ENCODE measurements around the gene INPP5A. TPM values are rescaled to one million over a fixed set of nuclear protein-coding genes. Genes with fewer than 3 reads are reported as not detected.

The INPP5A gene
- total RNA-seq, 1 experiment from 2014 or later = 22.6 TPM

DNA sequence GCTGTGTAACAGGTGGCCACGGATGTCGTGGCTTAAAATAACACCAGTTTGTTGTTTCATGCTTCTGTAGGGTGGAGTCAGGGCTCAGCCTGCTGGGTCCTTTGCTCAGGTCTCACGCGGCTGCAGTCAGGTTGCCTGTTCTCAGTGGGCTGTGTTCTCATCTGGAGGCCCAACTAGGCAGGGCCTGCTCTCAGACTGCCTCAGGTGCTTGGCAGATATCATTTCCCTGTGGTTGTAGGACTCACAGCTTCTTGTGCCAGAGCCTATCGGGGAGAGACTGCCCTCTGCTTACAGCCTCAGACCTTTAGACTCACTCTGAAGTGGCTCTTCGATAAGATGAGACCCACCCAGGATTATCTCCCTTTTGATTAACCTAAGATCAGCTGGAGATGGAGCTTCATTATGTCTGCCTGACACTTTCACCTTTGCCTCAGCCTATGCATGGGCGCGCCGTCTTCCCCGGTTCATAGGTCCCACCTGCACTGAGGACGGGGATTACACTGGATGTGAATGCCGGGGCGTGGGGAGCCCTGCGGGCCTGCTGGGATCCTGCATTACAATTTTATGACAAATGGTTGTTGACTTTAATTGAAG, 55.3 kb downstream of the INPP5A start:
- ATAC-seq = no peak
- no peaks in the 10 kb centered on the region for H4K20me1 ChIP-seq (ENCODE audit: low read length)
- H3K9ac ChIP-seq (ENCODE audit: low read length) = no peak overlapping the region
- peaks cover 39% of the 10 kb centered on the region for H3K4me1 ChIP-seq (ENCODE audit: insufficient read depth, low read length)
- H3K27me3 ChIP-seq (ENCODE audit: low read length) = no peaks in the 10 kb centered on the region
- TF ChIP-seq EZH2phosphoT487 (IDR thresholded peaks at IDR 0.05; ENCODE audit: borderline replicate concordance, low read length) (no peak), EZH2 (IDR thresholded peaks at IDR 0.05; ENCODE audit: low read length, unreplicated experiment) (no peak)
- TF ChIP-seq, protein P1, sequence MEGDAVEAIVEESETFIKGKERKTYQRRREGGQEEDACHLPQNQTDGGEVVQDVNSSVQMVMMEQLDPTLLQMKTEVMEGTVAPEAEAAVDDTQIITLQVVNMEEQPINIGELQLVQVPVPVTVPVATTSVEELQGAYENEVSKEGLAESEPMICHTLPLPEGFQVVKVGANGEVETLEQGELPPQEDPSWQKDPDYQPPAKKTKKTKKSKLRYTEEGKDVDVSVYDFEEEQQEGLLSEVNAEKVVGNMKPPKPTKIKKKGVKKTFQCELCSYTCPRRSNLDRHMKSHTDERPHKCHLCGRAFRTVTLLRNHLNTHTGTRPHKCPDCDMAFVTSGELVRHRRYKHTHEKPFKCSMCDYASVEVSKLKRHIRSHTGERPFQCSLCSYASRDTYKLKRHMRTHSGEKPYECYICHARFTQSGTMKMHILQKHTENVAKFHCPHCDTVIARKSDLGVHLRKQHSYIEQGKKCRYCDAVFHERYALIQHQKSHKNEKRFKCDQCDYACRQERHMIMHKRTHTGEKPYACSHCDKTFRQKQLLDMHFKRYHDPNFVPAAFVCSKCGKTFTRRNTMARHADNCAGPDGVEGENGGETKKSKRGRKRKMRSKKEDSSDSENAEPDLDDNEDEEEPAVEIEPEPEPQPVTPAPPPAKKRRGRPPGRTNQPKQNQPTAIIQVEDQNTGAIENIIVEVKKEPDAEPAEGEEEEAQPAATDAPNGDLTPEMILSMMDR (conservative IDR thresholded peaks at IDR 0.05; ENCODE audit: low read depth, low read length) = no peak
- intact Hi-C loops (cut with micrococcal nuclease) = no loop called here
- ChIA-PET CTCF (no interaction called here), POLR2A (ENCODE audit: unreplicated experiment) (no interaction called here)
- BruUV-seq (replicated peaks) = no TSS peak
- peaks cover 88% of the 10 kb centered on the region for H3K79me2 ChIP-seq (ENCODE audit: low read length)
- H3K27ac ChIP-seq (ENCODE audit: low read length) = no peak overlapping the region
- no peaks in the 10 kb centered on the region for H3F3A ChIP-seq (ENCODE audit: low read length, unreplicated experiment)
- H2AFZ ChIP-seq (ENCODE audit: low read length) = no peak overlapping the region
- H3K4me3 ChIP-seq (ENCODE audit: low read length) = no peak overlapping the region
- H3K9me2 ChIP-seq (replicated peaks; ENCODE audit: low read length) = no peaks in the 10 kb centered on the region
- H3K4me2 ChIP-seq (ENCODE audit: low read length) = no peak overlapping the region
- no peaks in the 10 kb centered on the region for H3K9me3 ChIP-seq (ENCODE audit: low read length)
- no peaks in the 10 kb centered on the region for H3K36me3 ChIP-seq (ENCODE audit: low read depth, low read length)
- no peak for DNase-seq

DNA sequence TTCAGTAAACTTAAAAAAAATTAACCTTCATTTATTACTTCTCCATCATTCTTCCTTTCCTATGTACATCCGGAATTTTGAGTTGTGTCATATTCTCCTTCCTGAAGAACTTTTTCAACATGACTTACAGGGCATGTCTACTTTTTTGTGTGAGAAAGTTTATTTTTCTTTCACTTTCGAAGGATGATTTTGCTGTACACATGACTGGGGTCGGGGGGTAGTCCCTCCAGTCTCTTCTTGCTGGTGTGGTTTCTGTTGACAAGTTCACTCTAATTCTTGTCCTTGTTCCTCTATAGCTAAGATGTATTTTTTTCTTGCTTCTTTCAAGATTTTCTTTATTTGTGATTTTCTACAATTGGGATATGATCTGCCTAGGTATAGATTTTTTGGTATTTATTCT, 55.8 kb downstream of the INPP5A start:
- no TSS peak for BruUV-seq (replicated peaks)
- CTCF ChIA-PET = no interaction called here
- Histone ChIP-seq H4K20me1 (ENCODE audit: low read length) (no peaks in the 10 kb centered on the region), H3K27ac (ENCODE audit: low read length) (no peak overlapping the region), H3K4me1 (ENCODE audit: insufficient read depth, low read length) (peaks cover 39% of the 10 kb centered on the region), H3F3A (ENCODE audit: low read length, unreplicated experiment) (no peaks in the 10 kb centered on the region), H2AFZ (ENCODE audit: low read length) (no peak overlapping the region), H3K4me2 (ENCODE audit: low read length) (no peak overlapping the region), H3K9me2 (replicated peaks; ENCODE audit: low read length) (no peaks in the 10 kb centered on the region), H3K36me3 (ENCODE audit: low read depth, low read length) (no peaks in the 10 kb centered on the region), H3K79me2 (ENCODE audit: low read length) (peaks cover 88% of the 10 kb centered on the region), H3K27me3 (ENCODE audit: low read length) (no peaks in the 10 kb centered on the region), H3K9me3 (ENCODE audit: low read length) (no peaks in the 10 kb centered on the region), H3K9ac (ENCODE audit: low read length) (no peak overlapping the region), H3K4me3 (ENCODE audit: low read length) (no peak overlapping the region)
- no peak for ATAC-seq
- TF ChIP-seq, protein P1 (conservative IDR thresholded peaks at IDR 0.05; ENCODE audit: low read depth, low read length) = no peak
- TF ChIP-seq EZH2 (IDR thresholded peaks at IDR 0.05; ENCODE audit: low read length, unreplicated experiment) = no peak
- intact Hi-C loops (cut with micrococcal nuclease) = no loop called here
- POLR2A ChIA-PET (ENCODE audit: unreplicated experiment) = no interaction called here
- no peak for DNase-seq

DNA sequence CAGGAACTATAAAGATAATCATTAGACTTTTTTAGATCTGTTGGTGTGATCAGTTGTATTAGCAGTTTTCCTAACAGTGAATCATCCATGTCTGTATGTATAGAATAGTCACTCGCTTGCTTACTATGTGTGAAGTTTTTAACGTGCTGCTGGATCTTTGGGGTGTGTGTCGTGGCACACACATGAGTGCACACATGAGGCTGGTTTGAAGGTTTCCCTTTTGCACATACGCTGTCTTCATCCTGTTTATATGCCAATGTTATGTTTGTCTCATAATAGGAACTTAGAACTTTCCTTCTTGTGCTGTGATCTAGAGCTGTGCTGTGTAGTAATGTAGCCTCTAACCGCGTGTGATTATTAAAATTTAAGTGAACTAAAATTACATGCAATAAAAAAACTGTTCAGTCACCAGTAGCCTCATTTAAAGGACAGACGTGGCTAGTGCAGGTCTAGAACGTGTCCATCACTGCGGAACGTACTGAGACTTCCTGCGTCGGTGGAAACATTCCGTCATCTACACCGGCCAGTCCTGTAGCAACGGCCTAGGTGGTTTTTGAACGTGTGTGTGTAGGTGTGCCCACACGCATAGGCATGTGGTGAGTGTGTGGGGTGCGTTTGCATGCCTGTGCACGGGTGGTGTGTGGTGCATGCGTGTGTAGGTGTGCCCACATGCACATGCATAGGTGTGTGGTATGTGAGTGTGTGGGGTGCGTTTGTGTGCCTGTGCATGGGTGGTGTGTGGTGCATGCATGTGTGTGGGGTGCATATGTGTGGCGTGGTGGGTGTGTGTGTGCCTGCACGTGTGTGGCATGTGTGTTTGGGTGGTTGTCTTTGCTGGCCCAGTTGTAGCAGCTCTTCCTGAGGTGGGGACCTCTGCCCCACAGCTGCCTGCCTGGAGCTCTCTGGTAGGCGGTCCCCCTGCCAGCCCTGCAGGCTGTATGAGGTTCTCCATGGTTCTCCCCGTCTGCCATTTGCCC, 56.6 kb downstream of the INPP5A start:
- Histone ChIP-seq H3K4me3 (ENCODE audit: low read length) (no peak overlapping the region), H3K9me3 (ENCODE audit: low read length) (no peaks in the 10 kb centered on the region), H3K36me3 (ENCODE audit: low read depth, low read length) (no peaks in the 10 kb centered on the region), H3K9me2 (replicated peaks; ENCODE audit: low read length) (no peaks in the 10 kb centered on the region), H3K79me2 (ENCODE audit: low read length) (peaks cover 85% of the 10 kb centered on the region), H3K27me3 (ENCODE audit: low read length) (no peaks in the 10 kb centered on the region), H3K9ac (ENCODE audit: low read length) (no peak overlapping the region), H2AFZ (ENCODE audit: low read length) (no peak overlapping the region), H4K20me1 (ENCODE audit: low read length) (no peaks in the 10 kb centered on the region), H3K27ac (ENCODE audit: low read length) (no peak overlapping the region), H3F3A (ENCODE audit: low read length, unreplicated experiment) (no peaks in the 10 kb centered on the region), H3K4me2 (ENCODE audit: low read length) (no peak overlapping the region), H3K4me1 (ENCODE audit: insufficient read depth, low read length) (peaks cover 39% of the 10 kb centered on the region)
- DNase-seq (no peak), ATAC-seq (no peak)
- intact Hi-C loops (cut with micrococcal nuclease) = no loop called here
- ChIA-PET CTCF (no interaction called here), POLR2A (ENCODE audit: unreplicated experiment) (no interaction called here)
- BruUV-seq (replicated peaks) = no TSS peak
- TF ChIP-seq EZH2phosphoT487 (IDR thresholded peaks at IDR 0.05; ENCODE audit: borderline replicate concordance, low read length) (no peak), EZH2 (IDR thresholded peaks at IDR 0.05; ENCODE audit: low read length, unreplicated experiment) (no peak)
- TF ChIP-seq, protein P1 (conservative IDR thresholded peaks at IDR 0.05; ENCODE audit: low read depth, low read length) = no peak

Data from PC-3 (cell line).